ENCODE data around the gene C19orf85. TPM values are rescaled to one million over a fixed set of nuclear protein-coding genes. Genes with fewer than 3 reads are reported as not detected.

C19orf85 gene
- polyA plus RNA-seq, 1 of the 3 experiments (the other 2 are of a cell fraction), result not detected

- ChIA-PET CTCF (no interaction called here), POLR2A (no interaction called here)
- DNase-seq, result no peak
- Histone ChIP-seq H2AFZ (ENCODE audit: low read depth) (no peak overlapping the region), H3K9me3 (no peaks in the 10 kb centered on the region), H3K27ac (ENCODE audit: low read depth in 2 of 2, low read length in 1 of 2) (no peak overlapping the region), H3K36me3 (replicated peaks in 1 of 2; ENCODE audit: control insufficient read depth in 1 of 2, insufficient read depth in 2 of 2, low read length in 1 of 2) (no peaks in the 10 kb centered on the region), H3K9ac (no peak overlapping the region), H3K27me3 (ENCODE audit: insufficient read depth) (no peaks in the 10 kb centered on the region), H3K4me3 (ENCODE audit: low read depth in 2 of 2, low read length in 1 of 2) (no peak overlapping the region), H4K20me1 (ENCODE audit: insufficient read depth) (no peaks in the 10 kb centered on the region), H3F3A (replicated peaks; ENCODE audit: insufficient read depth) (no peaks in the 10 kb centered on the region), H3K79me2 (ENCODE audit: insufficient read depth) (no peaks in the 10 kb centered on the region), H3K4me1 (ENCODE audit: control insufficient read depth in 1 of 2, insufficient read depth in 2 of 2, low read depth in 1 of 2, low read length in 1 of 2) (no peaks in the 10 kb centered on the region), H3K4me2 (no peak overlapping the region), H3K9me2 (no peaks in the 10 kb centered on the region)
- 77% methylated on average over 14 of the region's 14 CpGs for WGBS (ENCODE audit: low lambda C conversion rate)
- TF ChIP-seq SIN3A (IDR thresholded peaks at IDR 0.05; ENCODE audit: borderline replicate concordance, low read depth, low read length) (no peak), YY1 (IDR thresholded peaks at IDR 0.05; ENCODE audit: low read depth) (no peak), NFIC (IDR thresholded peaks at IDR 0.05; ENCODE audit: borderline replicate concordance) (no peak), TAF1 (IDR thresholded peaks at IDR 0.05; ENCODE audit: borderline replicate concordance, low read depth, low read length) (no peak), FOSL2 (IDR thresholded peaks at IDR 0.05; ENCODE audit: borderline replicate concordance, low read depth) (no peak), SMC3 (IDR thresholded peaks at IDR 0.05; ENCODE audit: low read depth, low read length) (no peak), TEAD4 (IDR thresholded peaks at IDR 0.05; ENCODE audit: borderline replicate concordance, insufficient read depth) (no peak), USF1 (IDR thresholded peaks at IDR 0.05; ENCODE audit: borderline replicate concordance, low read depth) (no peak), EP300 (IDR thresholded peaks at IDR 0.05; ENCODE audit: borderline replicate concordance in 1 of 2, low read depth in 1 of 2, low read length in 1 of 2) (no peak), RAD21 (IDR thresholded peaks at IDR 0.05; ENCODE audit: low read length) (no peak), NRF1 (IDR thresholded peaks at IDR 0.05; ENCODE audit: low read depth, low read length) (no peak), FOXJ3 (CRISPR knock-in tag; IDR thresholded peaks at IDR 0.05) (no peak), RXRA (IDR thresholded peaks at IDR 0.05; ENCODE audit: borderline replicate concordance, low read depth) (no peak)
- TF ChIP-seq, protein P1, sequence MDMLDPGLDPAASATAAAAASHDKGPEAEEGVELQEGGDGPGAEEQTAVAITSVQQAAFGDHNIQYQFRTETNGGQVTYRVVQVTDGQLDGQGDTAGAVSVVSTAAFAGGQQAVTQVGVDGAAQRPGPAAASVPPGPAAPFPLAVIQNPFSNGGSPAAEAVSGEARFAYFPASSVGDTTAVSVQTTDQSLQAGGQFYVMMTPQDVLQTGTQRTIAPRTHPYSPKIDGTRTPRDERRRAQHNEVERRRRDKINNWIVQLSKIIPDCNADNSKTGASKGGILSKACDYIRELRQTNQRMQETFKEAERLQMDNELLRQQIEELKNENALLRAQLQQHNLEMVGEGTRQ (IDR thresholded peaks at IDR 0.05; ENCODE audit: borderline replicate concordance, low read depth, low read length), result no peak
Measured at GRCh38 chr19:55432241-55432959, 32.2 kb downstream of the C19orf85 start.

DNA sequence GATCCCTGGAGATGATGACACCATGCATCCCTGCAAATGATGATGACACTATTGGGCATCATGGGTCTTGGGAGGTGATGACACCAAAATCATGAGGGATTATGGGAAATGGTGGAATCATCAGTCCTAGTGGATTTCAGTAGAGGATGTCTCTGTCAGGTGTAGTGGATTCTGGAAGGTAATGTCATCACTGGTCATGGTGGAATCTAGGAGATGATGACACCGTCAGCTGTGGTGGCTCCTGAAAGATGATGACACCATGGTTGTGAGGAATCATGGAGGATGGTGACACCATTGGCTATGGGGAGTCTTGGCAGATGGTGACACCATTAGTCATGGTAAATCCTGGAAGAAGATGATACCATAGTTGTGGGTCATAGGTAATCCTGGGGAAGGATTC is 33.4 kb downstream of the C19orf85 start:
- Histone ChIP-seq H3K4me3 (ENCODE audit: low read depth in 2 of 2, low read length in 1 of 2) (no peak overlapping the region), H3K36me3 (replicated peaks in 1 of 2; ENCODE audit: control insufficient read depth in 1 of 2, insufficient read depth in 2 of 2, low read length in 1 of 2) (no peaks in the 10 kb centered on the region), H2AFZ (ENCODE audit: low read depth) (no peak overlapping the region), H3K27ac (ENCODE audit: low read depth in 2 of 2, low read length in 1 of 2) (no peak overlapping the region), H3K9ac (no peak overlapping the region), H3K4me1 (ENCODE audit: control insufficient read depth in 1 of 2, insufficient read depth in 2 of 2, low read depth in 1 of 2, low read length in 1 of 2) (no peaks in the 10 kb centered on the region), H3F3A (replicated peaks; ENCODE audit: insufficient read depth) (no peaks in the 10 kb centered on the region), H4K20me1 (ENCODE audit: insufficient read depth) (no peaks in the 10 kb centered on the region), H3K9me2 (no peaks in the 10 kb centered on the region), H3K4me2 (no peak overlapping the region), H3K9me3 (no peaks in the 10 kb centered on the region), H3K27me3 (ENCODE audit: insufficient read depth) (no peaks in the 10 kb centered on the region; the same call in 1 of the 2 replicates), H3K79me2 (ENCODE audit: insufficient read depth) (no peaks in the 10 kb centered on the region)
- no peak for DNase-seq
- ChIA-PET POLR2A (no interaction called here), CTCF (no interaction called here)
- WGBS (ENCODE audit: low lambda C conversion rate), result 88% methylated on average over 1 of the region's 1 CpG
- TF ChIP-seq RXRA (IDR thresholded peaks at IDR 0.05; ENCODE audit: borderline replicate concordance, low read depth) (no peak), FOXM1 (IDR thresholded peaks at IDR 0.05; ENCODE audit: low read depth) (no peak), JUND (IDR thresholded peaks at IDR 0.05) (no peak), YY1 (IDR thresholded peaks at IDR 0.05; ENCODE audit: low read depth) (no peak), SMC3 (IDR thresholded peaks at IDR 0.05; ENCODE audit: low read depth, low read length) (no peak), RFX5 (IDR thresholded peaks at IDR 0.05; ENCODE audit: low read length) (no peak), SIN3A (IDR thresholded peaks at IDR 0.05; ENCODE audit: borderline replicate concordance, low read depth, low read length) (no peak), RAD21 (IDR thresholded peaks at IDR 0.05; ENCODE audit: low read length) (no peak), ELF1 (IDR thresholded peaks at IDR 0.05) (no peak), PBX3 (IDR thresholded peaks at IDR 0.05) (no peak), GATA2 (CRISPR knock-in tag; IDR thresholded peaks at IDR 0.05) (no peak)
- TF ChIP-seq, protein P2, sequence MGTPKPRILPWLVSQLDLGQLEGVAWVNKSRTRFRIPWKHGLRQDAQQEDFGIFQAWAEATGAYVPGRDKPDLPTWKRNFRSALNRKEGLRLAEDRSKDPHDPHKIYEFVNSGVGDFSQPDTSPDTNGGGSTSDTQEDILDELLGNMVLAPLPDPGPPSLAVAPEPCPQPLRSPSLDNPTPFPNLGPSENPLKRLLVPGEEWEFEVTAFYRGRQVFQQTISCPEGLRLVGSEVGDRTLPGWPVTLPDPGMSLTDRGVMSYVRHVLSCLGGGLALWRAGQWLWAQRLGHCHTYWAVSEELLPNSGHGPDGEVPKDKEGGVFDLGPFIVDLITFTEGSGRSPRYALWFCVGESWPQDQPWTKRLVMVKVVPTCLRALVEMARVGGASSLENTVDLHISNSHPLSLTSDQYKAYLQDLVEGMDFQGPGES (IDR thresholded peaks at IDR 0.05; ENCODE audit: low read depth, low read length), result no peak
- TF ChIP-seq, protein P1 (IDR thresholded peaks at IDR 0.05; ENCODE audit: borderline replicate concordance, low read depth, low read length), result no peak

Data from SK-N-SH (cell line).